GM19193 (cell line): ENCODE data around the gene MSI1.

Experiments used
- POLR2A ChIP-seq: IDR thresholded peaks from 4 replicates; pipeline ENCODE4 v1.6.1; 2011; ENCODE audit not compliant: insufficient read depth, insufficient read length; ENCODE audit errors: extremely low read depth

MSI1 gene

GRCh38 chr12:120390540-120391120 lies 21.7 kb upstream of the MSI1 start:
- no peak for TF ChIP-seq POLR2A

DNA sequence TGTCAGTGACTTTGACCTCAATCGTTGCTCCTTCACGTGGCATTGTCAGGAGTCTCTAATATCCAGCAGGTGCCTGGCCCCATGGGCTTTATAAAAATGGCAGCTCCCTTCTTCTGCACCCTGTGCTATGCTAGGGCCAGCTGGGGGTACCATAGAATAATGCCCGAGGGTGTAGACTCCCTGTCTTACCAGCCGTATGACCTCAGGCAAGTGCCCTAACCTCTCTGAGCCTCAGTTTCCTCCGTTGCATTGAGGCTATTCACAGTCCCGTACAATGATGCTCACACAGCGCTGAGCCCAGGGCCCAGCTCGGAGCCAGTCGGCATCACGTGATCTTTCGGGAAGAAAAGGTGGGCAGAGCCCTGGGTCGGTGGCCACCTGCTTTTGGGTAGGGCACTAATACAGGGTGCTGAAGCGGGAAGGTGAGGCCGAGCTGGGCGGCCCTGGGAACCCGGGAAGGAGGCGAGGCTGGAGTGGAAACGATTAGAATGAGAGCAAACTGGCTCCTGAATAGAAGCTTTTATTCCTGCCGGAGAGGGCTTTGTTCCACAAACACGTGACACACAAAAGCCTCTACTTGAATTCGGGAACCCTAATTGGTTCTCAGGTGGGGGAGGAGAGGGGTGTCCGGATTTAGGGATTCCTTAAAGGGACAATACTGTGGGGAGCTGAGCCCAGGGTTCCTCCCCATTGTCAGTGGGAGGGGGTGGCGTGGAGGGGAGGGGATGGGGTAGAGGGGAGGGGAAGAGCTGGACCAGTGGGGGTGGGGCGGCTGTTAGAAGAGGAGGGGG lies 19.9 kb upstream of the MSI1 start:
- no peak for TF ChIP-seq POLR2A

- TF ChIP-seq POLR2A: no peak
Observed at GRCh38 chr12:120381752-120382419, 12.9 kb upstream of the MSI1 start.

DNA sequence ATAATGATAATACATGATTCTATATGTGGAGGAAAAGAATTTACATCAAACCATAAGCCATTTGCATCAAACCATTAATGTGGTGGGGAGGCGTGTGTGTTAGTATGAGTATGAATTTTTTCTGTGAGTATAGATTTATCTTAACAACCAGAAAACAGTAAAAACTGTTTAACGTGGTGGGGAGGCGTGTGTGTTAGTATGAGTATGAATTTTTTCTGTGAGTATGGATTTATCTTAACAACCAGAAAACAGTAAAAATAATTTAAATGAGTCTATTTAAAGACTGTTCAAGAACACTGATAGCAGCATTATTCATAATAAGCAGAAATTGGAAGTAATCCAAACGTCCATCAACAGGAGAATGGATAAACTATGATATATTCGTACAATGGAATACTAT lies 9.1 kb upstream of the MSI1 start:
- TF ChIP-seq POLR2A: no peak

DNA sequence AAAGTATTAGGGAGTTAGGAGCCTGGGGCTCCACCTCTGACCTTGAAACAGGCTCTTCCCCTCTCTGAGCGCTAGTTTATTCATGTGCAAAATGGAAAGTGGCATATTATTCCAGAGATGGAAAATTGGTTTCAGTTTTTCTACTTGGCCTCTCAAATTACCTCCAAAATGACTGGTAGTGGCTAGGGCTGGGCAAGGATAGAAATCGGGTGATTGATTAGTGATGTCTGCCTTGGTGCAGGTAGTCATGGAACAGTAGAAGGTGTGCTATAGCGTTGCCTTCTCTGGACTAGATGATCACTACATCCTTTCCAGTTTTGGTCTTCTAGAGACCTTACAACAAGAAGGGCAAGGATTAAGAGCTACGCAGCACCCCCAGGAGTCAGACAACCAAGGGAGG lies 8.6 kb upstream of the MSI1 start:
- TF ChIP-seq POLR2A: no peak

DNA sequence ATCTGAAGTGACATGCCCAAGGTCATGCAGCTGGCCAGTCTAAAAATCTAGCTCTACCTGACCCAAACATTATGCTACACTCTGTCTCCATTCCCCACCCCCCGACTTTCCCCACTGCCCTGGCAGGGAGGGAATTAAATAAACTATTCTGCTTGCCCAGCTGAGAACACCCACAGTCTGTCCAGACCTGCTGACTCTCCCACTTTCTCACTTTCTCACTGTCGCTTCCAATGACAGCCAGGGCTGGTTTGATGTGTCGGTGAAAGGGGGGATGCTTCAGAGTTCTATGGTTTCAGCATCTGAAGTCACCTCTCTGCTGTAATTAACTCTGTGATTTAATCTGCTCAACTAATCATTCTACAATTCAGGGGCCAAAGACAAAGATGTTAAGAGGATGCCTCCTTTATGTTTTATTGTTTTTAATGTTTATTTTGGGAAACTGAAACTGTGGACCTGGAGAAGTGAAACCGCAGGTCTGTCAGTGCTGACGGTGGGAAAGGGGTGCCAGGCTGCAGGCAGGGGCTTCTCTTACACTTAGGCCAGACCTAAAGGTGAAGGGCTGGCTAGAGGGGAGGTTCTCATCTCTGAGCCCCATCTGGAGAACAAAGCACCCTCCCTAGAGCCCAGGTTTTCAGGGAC lies 8.1 kb upstream of the MSI1 start:
- TF ChIP-seq POLR2A: no peak

DNA sequence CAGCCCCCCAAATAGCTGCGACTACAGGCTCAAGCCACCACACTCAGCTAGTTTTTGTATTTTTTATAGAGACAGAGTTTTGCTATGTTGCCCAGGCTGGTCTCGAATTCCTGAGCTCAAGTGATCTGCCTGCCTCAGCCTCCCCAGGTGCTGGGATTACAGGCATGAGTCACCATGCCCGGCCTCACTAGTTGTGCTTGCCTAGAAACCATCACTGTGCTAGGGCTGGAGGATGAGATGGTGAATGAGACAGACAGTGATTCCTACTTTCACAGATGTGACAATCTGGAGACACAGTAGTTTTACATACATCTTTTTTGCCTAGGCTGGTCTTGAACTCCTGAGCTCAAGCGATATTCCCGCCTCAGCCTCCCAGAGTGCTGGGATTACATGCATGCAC lies 7.5 kb upstream of the MSI1 start:
- TF ChIP-seq POLR2A: no peak

DNA sequence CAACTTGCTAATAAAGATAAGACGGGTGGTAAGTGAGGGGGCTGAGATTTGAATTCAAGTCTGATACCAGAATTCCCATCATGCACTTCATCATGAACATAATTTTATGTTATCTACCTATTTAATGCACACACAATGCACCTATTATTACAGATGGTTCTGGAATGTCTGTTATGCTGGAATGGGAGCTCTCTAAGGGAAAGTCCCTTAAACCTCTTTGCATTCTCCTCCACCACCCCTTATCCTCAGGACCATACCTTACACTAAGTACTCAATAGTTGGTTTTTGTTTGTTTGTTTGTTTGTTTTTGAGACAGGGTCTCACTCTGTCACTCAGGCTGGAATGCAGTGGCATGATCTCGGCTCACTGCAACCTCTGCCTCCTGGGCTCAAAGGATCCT lies 7.0 kb upstream of the MSI1 start:
- TF ChIP-seq POLR2A: no peak

DNA sequence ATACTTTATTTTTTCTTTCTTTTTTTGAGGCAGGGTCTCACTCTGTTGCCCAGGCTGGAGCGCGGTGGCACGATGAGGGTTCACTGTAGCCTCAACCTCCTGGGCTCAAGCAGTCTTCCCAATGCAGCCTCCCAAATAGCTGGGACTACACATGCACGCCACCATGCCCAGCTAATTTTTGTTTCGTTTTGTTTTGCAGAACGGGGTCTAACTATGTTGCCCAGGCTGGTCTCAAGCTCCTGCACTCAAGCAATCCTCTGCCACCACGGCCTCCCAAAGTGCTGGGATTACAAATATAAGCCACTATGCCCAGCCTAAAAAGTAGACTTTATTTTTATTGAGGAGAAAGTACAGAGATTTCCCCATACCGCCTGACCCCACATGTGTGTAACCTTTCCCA lies 4.7 kb upstream of the MSI1 start:
- no peak for TF ChIP-seq POLR2A

DNA sequence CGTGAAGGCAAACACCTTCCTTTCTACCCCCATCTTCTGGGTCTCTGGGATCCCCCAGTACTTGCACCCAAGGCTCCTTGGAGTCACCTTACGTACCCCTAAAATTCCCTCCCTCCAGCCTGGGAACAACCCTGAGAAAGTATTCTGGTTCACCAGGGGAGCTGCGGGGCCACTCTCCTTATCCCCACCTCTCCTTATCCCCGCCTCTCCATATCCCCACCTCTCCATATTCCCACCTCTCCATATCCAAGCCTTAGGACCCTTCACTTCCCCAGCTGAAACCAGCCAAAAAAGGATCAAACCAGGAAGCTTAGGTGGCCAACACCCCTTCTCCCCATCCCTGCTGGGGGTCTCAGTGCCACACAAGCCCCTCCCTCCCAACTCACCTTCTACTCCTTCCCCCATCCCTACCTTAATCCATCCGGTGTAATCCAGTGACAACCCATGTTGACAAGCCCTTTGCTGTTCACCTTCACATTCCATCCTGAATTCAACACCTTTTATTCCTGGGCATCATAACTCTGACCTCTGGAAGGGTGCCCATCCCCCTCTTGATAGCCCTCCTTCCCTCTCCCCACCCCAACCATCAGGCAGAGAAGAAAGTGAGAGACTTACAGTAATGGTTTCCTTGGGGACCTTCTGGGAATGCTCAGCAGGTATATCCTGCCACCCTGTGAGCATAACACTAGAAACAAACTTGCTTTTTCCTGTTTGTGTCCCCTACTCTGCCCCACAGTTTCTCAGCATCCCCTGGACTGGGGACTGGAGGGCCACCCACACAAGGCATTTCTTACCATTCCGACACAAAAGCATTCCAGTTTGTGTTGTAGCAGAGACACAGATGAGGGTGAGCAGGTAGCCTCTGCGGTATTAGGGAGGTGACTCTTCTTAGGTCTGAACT lies 1.6 kb upstream of the MSI1 start:
- TF ChIP-seq POLR2A: no peak

DNA sequence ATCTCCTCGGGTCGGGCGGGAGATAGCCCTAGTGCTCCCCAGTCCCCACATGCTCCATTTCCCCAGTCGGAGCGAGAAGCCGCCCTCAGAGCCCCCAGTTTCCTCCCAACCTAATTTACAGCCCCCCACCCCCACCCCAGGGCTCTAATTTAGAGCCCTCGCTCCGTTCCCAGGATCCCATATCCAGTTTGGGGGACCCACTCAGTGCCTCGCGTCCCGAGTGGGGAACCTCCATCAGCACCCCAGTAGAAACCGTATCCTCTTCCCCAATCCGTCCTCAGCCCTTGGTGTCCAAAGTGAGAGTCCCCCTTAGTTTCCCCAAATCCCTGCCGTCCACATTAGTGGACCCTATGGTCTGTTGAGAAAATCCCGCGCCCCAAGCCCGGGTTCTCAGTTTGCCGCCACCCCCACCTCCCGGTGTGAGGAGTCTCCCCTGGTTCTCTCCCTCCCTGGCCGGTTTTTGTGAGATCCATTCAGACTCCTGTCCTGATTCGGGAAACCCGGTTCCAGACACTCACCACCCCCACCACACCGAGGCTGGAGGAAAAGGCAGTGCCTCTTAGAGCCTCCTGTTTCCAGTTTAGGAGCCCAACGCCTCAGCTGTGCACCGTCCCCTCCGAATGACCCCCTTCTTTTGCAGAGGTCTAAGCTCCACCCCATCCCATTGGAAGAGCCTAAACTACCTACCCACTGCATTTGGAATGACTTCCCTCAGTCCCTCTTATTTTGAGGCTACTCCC lies 809 bp upstream of the MSI1 start:
- TF ChIP-seq POLR2A: no peak

- TF ChIP-seq POLR2A: no peak
Observed at GRCh38 chr12:120367924-120368788, 808 bp downstream of the MSI1 start.
